H9 (cell line): ENCODE results near the gene PLXNA1. TPM values are rescaled to one million over a fixed set of nuclear protein-coding genes. Genes with fewer than 3 reads are reported as not detected.
A peak's percentile ranks its signal among the peaks of the same experiment; 100 is the strongest.

ENCODE experiments used
- DNase-seq: peaks from one replicate; pipeline ENCODE4 v3.0.0-alpha.2; 2017
- H2AFZ ChIP-seq: one replicate; pipeline ENCODE4 v1.6.1; 2013; ENCODE audit warnings: mild to moderate bottlenecking, low read length, control low read depth, moderate library complexity
- H2AK5ac ChIP-seq: 2 replicates; pipeline ENCODE4 v1.6.1; 2013; ENCODE audit warnings: low read length, control low read depth, mixed read lengths; ENCODE audit not compliant: insufficient read length
- H2BK120ac ChIP-seq: one replicate; pipeline ENCODE4 v1.6.1; 2013; ENCODE audit warnings: low read depth, mild to moderate bottlenecking, low read length, control low read depth, inconsistent platforms; ENCODE audit not compliant: poor library complexity, severe bottlenecking
- H2BK12ac ChIP-seq: 2 replicates; pipeline ENCODE4 v1.6.1; 2013; ENCODE audit warnings: low read length, control low read depth, mixed read lengths, low read depth; ENCODE audit not compliant: insufficient read length
- H2BK15ac ChIP-seq: 2 replicates; pipeline ENCODE4 v1.6.1; 2013; ENCODE audit warnings: low read depth, low read length, control low read depth
- H2BK20ac ChIP-seq: one replicate; pipeline ENCODE4 v1.6.1; 2013; ENCODE audit warnings: low read depth, mild to moderate bottlenecking, low read length, control low read depth, inconsistent platforms; ENCODE audit not compliant: poor library complexity, severe bottlenecking
- H2BK5ac ChIP-seq: 2 replicates; pipeline ENCODE4 v1.6.1; 2013; ENCODE audit warnings: low read length, control low read depth, mixed read lengths; ENCODE audit not compliant: insufficient read length
- H3K14ac ChIP-seq: 2 replicates; pipeline ENCODE4 v1.6.1; 2013; ENCODE audit warnings: low read length, control low read depth; ENCODE audit not compliant: insufficient read depth
- H3K18ac ChIP-seq: 2 replicates; pipeline ENCODE4 v1.6.1; 2013; ENCODE audit warnings: low read depth, mild to moderate bottlenecking, mixed read lengths, low read length, control low read depth; ENCODE audit not compliant: insufficient read length
- H3K23ac ChIP-seq: 2 replicates; pipeline ENCODE4 v1.6.1; 2013; ENCODE audit warnings: low read length, control low read depth, mixed read lengths, low read depth; ENCODE audit not compliant: insufficient read length
- H3K23me2 ChIP-seq: 2 replicates; pipeline ENCODE4 v1.6.1; 2013; ENCODE audit warnings: low read depth, mild to moderate bottlenecking, mixed read lengths, low read length, control low read depth; ENCODE audit not compliant: insufficient read length, poor library complexity, severe bottlenecking
- H3K27ac ChIP-seq: 2 replicates; pipeline ENCODE4 v1.5.1; 2013; ENCODE audit warnings: low read length, control low read depth, mixed read lengths, low read depth; ENCODE audit not compliant: insufficient read length
- H3K27me3 ChIP-seq: 2 replicates; pipeline ENCODE4 v1.6.1; 2013; ENCODE audit warnings: low read length, control low read depth, inconsistent platforms; ENCODE audit not compliant: insufficient read depth
- H3K4ac ChIP-seq: 2 replicates; pipeline ENCODE4 v1.6.1; 2013; ENCODE audit warnings: low read depth, mild to moderate bottlenecking, control low read depth, inconsistent platforms, low read length, moderate library complexity
- H3K4me1 ChIP-seq: 2 replicates; pipeline ENCODE4 v1.6.1; 2013; ENCODE audit warnings: low read length, control low read depth, inconsistent platforms; ENCODE audit not compliant: insufficient read depth
- H3K4me2 ChIP-seq: 2 replicates; pipeline ENCODE4 v1.6.1; 2013; ENCODE audit warnings: low read length, control low read depth, mixed read lengths; ENCODE audit not compliant: insufficient read length, insufficient read depth
- H3K56ac ChIP-seq: 2 replicates; pipeline ENCODE4 v1.6.1; 2013; ENCODE audit warnings: low read depth, mild to moderate bottlenecking, mixed read lengths, low read length, control low read depth; ENCODE audit not compliant: insufficient read length
- H3K79me1 ChIP-seq: 2 replicates; pipeline ENCODE4 v1.6.1; 2013; ENCODE audit warnings: low read depth, mild to moderate bottlenecking, moderate library complexity, low read length, control low read depth, inconsistent platforms; ENCODE audit not compliant: insufficient read depth, poor library complexity, severe bottlenecking
- H3K79me2 ChIP-seq: 2 replicates; pipeline ENCODE4 v1.6.1; 2013; ENCODE audit warnings: low read length, control low read depth, inconsistent platforms; ENCODE audit not compliant: insufficient read depth
- H3K9ac ChIP-seq: 2 replicates; pipeline ENCODE4 v1.6.1; 2013; ENCODE audit warnings: low read length, control low read depth, mixed read lengths; ENCODE audit not compliant: insufficient read length; ENCODE audit errors: extremely low read depth
- H3K9me3 ChIP-seq: one replicate; pipeline ENCODE4 v1.6.1; 2013; ENCODE audit warnings: low read depth, low read length, inconsistent platforms; ENCODE audit not compliant: control insufficient read depth
- H3T11ph ChIP-seq: one replicate; pipeline ENCODE4 v1.6.1; 2013; ENCODE audit warnings: mild to moderate bottlenecking, low read length, control low read depth, inconsistent platforms
- H4K20me1 ChIP-seq: one replicate; pipeline ENCODE4 v1.6.1; 2013; ENCODE audit not compliant: control insufficient read depth, insufficient read length, insufficient read depth
- H4K5ac ChIP-seq: 2 replicates; pipeline ENCODE4 v1.6.1; 2013; ENCODE audit warnings: low read depth, mild to moderate bottlenecking, mixed read lengths, low read length, control low read depth; ENCODE audit not compliant: insufficient read length
- H4K8ac ChIP-seq: replicated peaks from 2 replicates; pipeline ENCODE4 v1.6.1; 2013; ENCODE audit warnings: low read length, control low read depth, mixed read lengths, low read depth; ENCODE audit not compliant: insufficient read length
- H4K91ac ChIP-seq: 2 replicates; pipeline ENCODE4 v1.6.1; 2013; ENCODE audit warnings: low read depth, mild to moderate bottlenecking, moderate library complexity, mixed read lengths, low read length, control low read depth; ENCODE audit not compliant: insufficient read length
- H3K27ac Mint-ChIP-seq, 3 experiments: 2 replicates in 2 of 3; 3 replicates in 1 of 3; pipeline ENCODE4 v1.8.0; 2020 to 2021; ENCODE audit warnings: mixed read lengths in 3 of 3, mild to moderate bottlenecking in 1 of 3, moderate library complexity in 1 of 3
- H3K27me3 Mint-ChIP-seq: 2 replicates; pipeline ENCODE4 v1.8.0; 2021; ENCODE audit warnings: low read depth, mild to moderate bottlenecking, moderate library complexity, mixed read lengths
- H3K36me3 Mint-ChIP-seq, 3 experiments: 2 replicates in 2 of 3; 3 replicates in 1 of 3; pipeline ENCODE4 v1.8.0; 2020 to 2021; ENCODE audit warnings: low read depth in 3 of 3, mixed read lengths in 3 of 3; ENCODE audit not compliant: insufficient read depth in 1 of 3
- H3K4me1 Mint-ChIP-seq, 2 experiments: 2 replicates each; pipeline ENCODE4 v1.8.0; 2020; ENCODE audit warnings: mixed read lengths in 2 of 2
- H3K4me3 Mint-ChIP-seq, 2 experiments: 2 replicates in 1 of 2; 3 replicates in 1 of 2; pipeline ENCODE4 v1.8.0; 2020 to 2021; ENCODE audit warnings: mild to moderate bottlenecking in 2 of 2, mixed read lengths in 2 of 2, moderate library complexity in 1 of 2
- H3K9me3 Mint-ChIP-seq, 2 experiments: 2 replicates in 1 of 2; 3 replicates in 1 of 2; pipeline ENCODE4 v1.8.0; 2020; ENCODE audit warnings: mild to moderate bottlenecking in 2 of 2, mixed read lengths in 2 of 2, moderate library complexity in 1 of 2
- WGBS: extraction: QIAGEN DNeasy Blood & Tissue Kit; methylation state at CpG from one replicate; pipeline ENCODE4 v1.1.7; 2013; ENCODE audit warnings: missing lambda C conversion rate, low lambda C conversion rate, mixed read lengths; ENCODE audit not compliant: insufficient read length; ENCODE audit errors: extremely low coverage; 5-methylcytosine and 5-hydroxymethylcytosine counted together
- total RNA-seq: library from RNA; stranded (reverse); gene quantifications from 2 replicates; pipeline ENCODE4 v1.2.1, GENCODE V29; 2021
- TF ChIP-seq, protein P1 (sequence below): fragments of 200-600 bp; sonication (generic); conservative IDR thresholded peaks from 3 replicates; pipeline ENCODE4 v1.8.0; 2021; ENCODE audit warnings: antibody characterized with exemption, mild to moderate bottlenecking

PLXNA1 gene
- total RNA-seq, 1 experiment from 2014 or later: 42.1 TPM

DNA sequence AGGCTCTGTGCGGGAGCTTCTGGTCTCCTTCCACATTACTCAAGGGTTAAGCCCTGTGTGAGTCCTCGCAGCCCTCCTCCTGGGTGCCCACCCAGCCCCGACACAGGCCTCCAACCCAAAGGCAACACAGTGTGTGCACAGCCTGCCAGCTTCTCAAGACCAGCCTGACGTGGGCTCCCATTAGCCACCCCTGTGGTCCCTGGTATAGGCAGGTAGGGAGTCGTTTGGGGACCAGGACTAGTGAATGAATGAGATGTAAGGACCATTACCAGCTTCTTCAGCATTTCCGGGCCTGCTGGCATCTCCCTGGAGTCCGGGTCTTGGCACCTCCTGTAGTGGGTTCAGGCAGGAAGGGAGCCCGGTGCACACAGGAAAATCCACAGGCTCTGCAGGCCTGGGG, 20.2 kb upstream of the PLXNA1 start:
- Histone ChIP-seq H3K79me1 (no peaks in the 10 kb centered on the region), H3K23ac (no peak overlapping the region), H3K14ac (no peak overlapping the region), H3K18ac (no peak overlapping the region), H3K23me2 (no peaks in the 10 kb centered on the region), H4K20me1 (no peaks in the 10 kb centered on the region), H3K27ac (no peak overlapping the region), H3K27me3 (no peaks in the 10 kb centered on the region), H4K5ac (no peak overlapping the region), H3K4me1 (no peaks in the 10 kb centered on the region), H3T11ph (no peak overlapping the region), H2BK20ac (no peak overlapping the region), H3K9me3 (no peaks in the 10 kb centered on the region), H2BK15ac (no peak overlapping the region), H3K79me2 (no peaks in the 10 kb centered on the region), H4K91ac (no peak overlapping the region), H2BK12ac (no peak overlapping the region), H2BK120ac (no peak overlapping the region), H2AFZ (no peak overlapping the region), H2BK5ac (no peak overlapping the region), H3K4ac (no peak overlapping the region), H2AK5ac (no peak overlapping the region), H4K8ac (no peak overlapping the region), H3K56ac (no peak overlapping the region), H3K9ac (no peak overlapping the region), H3K4me2 (no peak overlapping the region)
- no peak for DNase-seq
- Mint-ChIP-seq H3K27ac (peak overlapping the region in 1 of 3 experiments; percentile 85; a peak in 2 of 7 replicates), H3K4me1 (peaks cover 20 to 26% of the 10 kb centered on the region in 2 experiments), H3K9me3 (no peaks in the 10 kb centered on the region), H3K36me3 (no peaks in the 10 kb centered on the region; a peak in 1 of 7 replicates), H3K4me3 (no peak overlapping the region), H3K27me3 (no peaks in the 10 kb centered on the region)
- TF ChIP-seq, protein P1, sequence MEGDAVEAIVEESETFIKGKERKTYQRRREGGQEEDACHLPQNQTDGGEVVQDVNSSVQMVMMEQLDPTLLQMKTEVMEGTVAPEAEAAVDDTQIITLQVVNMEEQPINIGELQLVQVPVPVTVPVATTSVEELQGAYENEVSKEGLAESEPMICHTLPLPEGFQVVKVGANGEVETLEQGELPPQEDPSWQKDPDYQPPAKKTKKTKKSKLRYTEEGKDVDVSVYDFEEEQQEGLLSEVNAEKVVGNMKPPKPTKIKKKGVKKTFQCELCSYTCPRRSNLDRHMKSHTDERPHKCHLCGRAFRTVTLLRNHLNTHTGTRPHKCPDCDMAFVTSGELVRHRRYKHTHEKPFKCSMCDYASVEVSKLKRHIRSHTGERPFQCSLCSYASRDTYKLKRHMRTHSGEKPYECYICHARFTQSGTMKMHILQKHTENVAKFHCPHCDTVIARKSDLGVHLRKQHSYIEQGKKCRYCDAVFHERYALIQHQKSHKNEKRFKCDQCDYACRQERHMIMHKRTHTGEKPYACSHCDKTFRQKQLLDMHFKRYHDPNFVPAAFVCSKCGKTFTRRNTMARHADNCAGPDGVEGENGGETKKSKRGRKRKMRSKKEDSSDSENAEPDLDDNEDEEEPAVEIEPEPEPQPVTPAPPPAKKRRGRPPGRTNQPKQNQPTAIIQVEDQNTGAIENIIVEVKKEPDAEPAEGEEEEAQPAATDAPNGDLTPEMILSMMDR: no peak
- WGBS: no CpG with 5 or more reads among the region's 8 CpGs
